Lower lobe of right lung (tissue), 2 donors: ENCODE data around the gene TPK1. TPM values are rescaled to one million over a fixed set of nuclear protein-coding genes. Genes with fewer than 3 reads are reported as not detected.

Experiments used
- ATAC-seq, 2 donors: fragments of 200-7000 bp; cut with Tn5 transposase; one replicate each; pipeline ENCODE4 v1.9.1; 2020 to 2022; ENCODE audit warnings: mild to moderate bottlenecking in 2 of 2, moderate library complexity in 2 of 2
- DNase-seq: peaks from one replicate; pipeline ENCODE4 v3.0.0-alpha.2; 2020
- H3K27ac ChIP-seq: fragments of 200-600 bp; one replicate; pipeline ENCODE4 v1.8.0; 2022
- H3K27me3 ChIP-seq: fragments of 200-600 bp; one replicate; pipeline ENCODE4 v1.8.0; 2022; ENCODE audit warnings: low read depth
- H3K36me3 ChIP-seq: fragments of 200-600 bp; one replicate; pipeline ENCODE4 v1.8.0; 2022; ENCODE audit warnings: mild to moderate bottlenecking
- H3K4me1 ChIP-seq: fragments of 200-600 bp; one replicate; pipeline ENCODE4 v1.8.0; 2022
- H3K4me3 ChIP-seq: fragments of 200-600 bp; one replicate; pipeline ENCODE4 v1.8.0; 2022; ENCODE audit warnings: mild to moderate bottlenecking
- H3K9me3 ChIP-seq: fragments of 200-600 bp; one replicate; pipeline ENCODE4 v1.8.0; 2022
- CTCF ChIP-seq: fragments of 200-600 bp; IDR thresholded peaks from one replicate; pipeline ENCODE4 v1.8.0; 2022; ENCODE audit warnings: antibody characterized with exemption, mild to moderate bottlenecking
- intact Hi-C: fragments of 100-400 bp; cut with DNase I; formaldehyde crosslinking; loops from one replicate; pipeline ENCODE4 v1.11.0; 2022
- total RNA-seq: library from RNA; stranded (reverse); fragmentation: NEBNext Ultra II Directional; extraction: Animal tissue kit (Norgen Biotek cat#: 25700); gene quantifications from one replicate; pipeline ENCODE4 v1.2.1, GENCODE V29; 2021
- donor health status: DM: no; HTN: yes; CAD: no; lungs with severe emphysema.

Gene TPK1
- total RNA-seq, 1 donor from 2014 or later: 9.0 TPM

GRCh38 chr7:144517749-144518148 lies 318.1 kb downstream of the TPK1 start:
- Histone ChIP-seq H3K4me1 (no peaks in the 10 kb centered on the region), H3K36me3 (no peaks in the 10 kb centered on the region), H3K4me3 (no peak overlapping the region), H3K27me3 (no peaks in the 10 kb centered on the region), H3K27ac (no peak overlapping the region), H3K9me3 (no peaks in the 10 kb centered on the region)
- DNase-seq (no peak), ATAC-seq (no peak)
- TF ChIP-seq CTCF: no peak
- intact Hi-C loops: no loop called here

- no peak overlapping the region for H3K27ac ChIP-seq
- TF ChIP-seq CTCF: no peak
- H3K4me3 ChIP-seq: no peak overlapping the region
- H3K27me3 ChIP-seq: no peaks in the 10 kb centered on the region
- no peaks in the 10 kb centered on the region for H3K4me1 ChIP-seq
- ATAC-seq (no peak), DNase-seq (no peak)
- no peaks in the 10 kb centered on the region for H3K36me3 ChIP-seq
- H3K9me3 ChIP-seq: no peaks in the 10 kb centered on the region
- intact Hi-C loops: no loop called here
Measured at GRCh38 chr7:144516729-144517525, 318.9 kb downstream of the TPK1 start.

- Histone ChIP-seq H3K9me3 (no peaks in the 10 kb centered on the region), H3K4me1 (no peaks in the 10 kb centered on the region), H3K27ac (no peak overlapping the region), H3K27me3 (no peaks in the 10 kb centered on the region), H3K36me3 (no peaks in the 10 kb centered on the region), H3K4me3 (no peak overlapping the region)
- peak; percentile 36 for TF ChIP-seq CTCF
- intact Hi-C loops: no loop called here
- DNase-seq (no peak), ATAC-seq (peak; percentile 49 to 57)
Measured at GRCh38 chr7:144513334-144513733, 322.5 kb downstream of the TPK1 start.

DNA sequence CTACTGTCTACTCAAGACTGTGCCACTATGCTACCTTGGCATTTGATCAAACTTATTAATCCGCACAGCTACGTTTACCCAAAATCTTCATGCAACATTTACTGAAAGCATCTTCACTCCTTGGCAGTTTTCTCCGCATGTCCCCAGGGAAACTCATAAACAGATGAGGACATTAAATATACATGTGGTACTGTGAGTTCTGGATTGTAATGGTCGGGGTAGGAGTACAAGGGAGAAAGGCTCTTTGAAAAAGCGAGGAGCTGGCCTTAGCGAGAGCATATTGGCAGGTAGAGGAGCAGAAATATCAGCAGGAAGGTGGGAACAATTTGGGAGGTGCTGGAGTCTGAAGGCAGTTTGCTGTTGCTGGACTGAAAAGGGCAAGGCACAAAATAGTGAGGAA lies 325.2 kb downstream of the TPK1 start:
- H3K27ac ChIP-seq: no peak overlapping the region
- H3K9me3 ChIP-seq: no peaks in the 10 kb centered on the region
- H3K4me3 ChIP-seq: no peak overlapping the region
- no peaks in the 10 kb centered on the region for H3K36me3 ChIP-seq
- TF ChIP-seq CTCF: no peak
- intact Hi-C loops: no loop called here
- no peaks in the 10 kb centered on the region for H3K27me3 ChIP-seq
- DNase-seq (no peak), ATAC-seq (no peak)
- no peaks in the 10 kb centered on the region for H3K4me1 ChIP-seq

GRCh38 chr7:144508702-144509101 lies 327.2 kb downstream of the TPK1 start:
- no peaks in the 10 kb centered on the region for H3K27me3 ChIP-seq
- no peaks in the 10 kb centered on the region for H3K4me1 ChIP-seq
- DNase-seq: no peak
- intact Hi-C loops: no loop called here
- no peak overlapping the region for H3K27ac ChIP-seq
- no peak overlapping the region for H3K4me3 ChIP-seq
- H3K9me3 ChIP-seq: no peaks in the 10 kb centered on the region
- TF ChIP-seq CTCF: no peak
- no peaks in the 10 kb centered on the region for H3K36me3 ChIP-seq
- no peak for ATAC-seq
